OCI-LY3 (cell line): ENCODE measurements around the gene MAPT.
"Not testable (repeated sequence)": the region's sequence is repeated elsewhere in the genome, so short reads cannot be mapped to it uniquely, and the experiment has no call there.

Source experiments
- H2AFZ ChIP-seq: fragments of 200-600, 300-600 bp; shearing (Covaris generic); 2 replicates; pipeline ENCODE4 v1.6.0; 2014; ENCODE audit warnings: antibody characterized with exemption, low read depth, low read length
- H3K27ac ChIP-seq: fragments of 200-600, 300-600 bp; sonication (generic); 2 replicates; pipeline ENCODE4 v1.5.1; 2014; ENCODE audit warnings: mild to moderate bottlenecking, low read length, moderate library complexity, mixed read lengths
- H3K27me3 ChIP-seq: fragments of 200-600, 300-600 bp; sonication (generic); 2 replicates; pipeline ENCODE4 v1.6.1; 2014; ENCODE audit warnings: low read depth, low read length, mixed read lengths
- H3K36me3 ChIP-seq: fragments of 200-600, 300-600 bp; sonication (generic); replicated peaks from 2 replicates; pipeline ENCODE3; 2014; ENCODE audit warnings: low read depth, low read length, mixed read lengths
- H3K4me1 ChIP-seq: fragments of 300-600, 200-600 bp; sonication (generic); 2 replicates; pipeline ENCODE4 v1.6.1; 2014; ENCODE audit warnings: low read length, mixed read lengths
- H3K4me2 ChIP-seq: fragments of 200-600, 300-600 bp; sonication (generic); 2 replicates; pipeline ENCODE4 v1.6.1; 2014; ENCODE audit warnings: low read length, mixed read lengths
- H3K4me3 ChIP-seq: fragments of 300-600, 200-600 bp; sonication (generic); 2 replicates; pipeline ENCODE4 v1.5.1; 2014; ENCODE audit warnings: antibody characterized with exemption, mild to moderate bottlenecking, low read length, moderate library complexity
- H3K79me2 ChIP-seq: fragments of 300-600, 200-600 bp; shearing (Covaris generic); 2 replicates; pipeline ENCODE4 v1.6.1; 2014; ENCODE audit warnings: mild to moderate bottlenecking, low read length, mixed read lengths
- H3K9ac ChIP-seq: fragments of 300-600, 200-600 bp; shearing (Covaris generic); 2 replicates; pipeline ENCODE4 v1.6.0; 2014; ENCODE audit warnings: mild to moderate bottlenecking, low read length, moderate library complexity
- H3K9me3 ChIP-seq: fragments of 200-600, 300-600 bp; shearing (Covaris generic); 2 replicates; pipeline ENCODE4 v1.6.1; 2014; ENCODE audit warnings: low read length, mixed read lengths; ENCODE audit not compliant: insufficient read depth
- H4K20me1 ChIP-seq: fragments of 200-600, 300-600 bp; sonication (generic); 2 replicates; pipeline ENCODE4 v1.6.1; 2016; ENCODE audit warnings: low read length, mixed read lengths; ENCODE audit not compliant: insufficient read depth
- EZH2phosphoT487 ChIP-seq: fragments of 200-600 bp; shearing (Covaris generic); IDR thresholded peaks from 2 replicates; pipeline ENCODE4 v1.6.1; 2018; ENCODE audit warnings: antibody characterized with exemption, mixed run types, low read depth
- TF ChIP-seq, protein P1 (sequence below): fragments of 200-600, 300-600 bp; sonication (generic); IDR thresholded peaks from 2 replicates; pipeline ENCODE4 v1.5.1; 2014; ENCODE audit warnings: antibody characterized with exemption, low read length, low read depth

The MAPT gene

GRCh38 chr17:46012506-46013079 lies 118.2 kb downstream of the MAPT start:
- no peaks in the 10 kb centered on the region for H3K9me3 ChIP-seq
- no peaks in the 10 kb centered on the region for H3K79me2 ChIP-seq
- H3K36me3 ChIP-seq, result no peaks in the 10 kb centered on the region
- peaks cover 20% of the 10 kb centered on the region for H3K27me3 ChIP-seq
- H3K4me2 ChIP-seq, result no peak overlapping the region
- H3K4me1 ChIP-seq, result no peaks in the 10 kb centered on the region
- TF ChIP-seq EZH2phosphoT487, result no peak
- TF ChIP-seq, protein P1, sequence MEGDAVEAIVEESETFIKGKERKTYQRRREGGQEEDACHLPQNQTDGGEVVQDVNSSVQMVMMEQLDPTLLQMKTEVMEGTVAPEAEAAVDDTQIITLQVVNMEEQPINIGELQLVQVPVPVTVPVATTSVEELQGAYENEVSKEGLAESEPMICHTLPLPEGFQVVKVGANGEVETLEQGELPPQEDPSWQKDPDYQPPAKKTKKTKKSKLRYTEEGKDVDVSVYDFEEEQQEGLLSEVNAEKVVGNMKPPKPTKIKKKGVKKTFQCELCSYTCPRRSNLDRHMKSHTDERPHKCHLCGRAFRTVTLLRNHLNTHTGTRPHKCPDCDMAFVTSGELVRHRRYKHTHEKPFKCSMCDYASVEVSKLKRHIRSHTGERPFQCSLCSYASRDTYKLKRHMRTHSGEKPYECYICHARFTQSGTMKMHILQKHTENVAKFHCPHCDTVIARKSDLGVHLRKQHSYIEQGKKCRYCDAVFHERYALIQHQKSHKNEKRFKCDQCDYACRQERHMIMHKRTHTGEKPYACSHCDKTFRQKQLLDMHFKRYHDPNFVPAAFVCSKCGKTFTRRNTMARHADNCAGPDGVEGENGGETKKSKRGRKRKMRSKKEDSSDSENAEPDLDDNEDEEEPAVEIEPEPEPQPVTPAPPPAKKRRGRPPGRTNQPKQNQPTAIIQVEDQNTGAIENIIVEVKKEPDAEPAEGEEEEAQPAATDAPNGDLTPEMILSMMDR, result no peak
- H2AFZ ChIP-seq, result no peak overlapping the region
- H3K4me3 ChIP-seq, result no peak overlapping the region
- H3K27ac ChIP-seq, result no peak overlapping the region
- H4K20me1 ChIP-seq, result no peaks in the 10 kb centered on the region
- no peak overlapping the region for H3K9ac ChIP-seq

DNA sequence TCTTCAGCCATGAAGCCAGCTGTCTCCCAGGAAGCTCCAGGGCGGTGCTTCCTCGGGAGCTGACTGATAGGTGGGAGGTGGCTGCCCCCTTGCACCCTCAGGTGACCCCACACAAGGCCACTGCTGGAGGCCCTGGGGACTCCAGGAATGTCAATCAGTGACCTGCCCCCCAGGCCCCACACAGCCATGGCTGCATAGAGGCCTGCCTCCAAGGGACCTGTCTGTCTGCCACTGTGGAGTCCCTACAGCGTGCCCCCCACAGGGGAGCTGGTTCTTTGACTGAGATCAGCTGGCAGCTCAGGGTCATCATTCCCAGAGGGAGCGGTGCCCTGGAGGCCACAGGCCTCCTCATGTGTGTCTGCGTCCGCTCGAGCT lies 118.8 kb downstream of the MAPT start:
- H3K36me3 ChIP-seq, result no peaks in the 10 kb centered on the region
- no peak overlapping the region for H2AFZ ChIP-seq
- peaks cover 16% of the 10 kb centered on the region for H3K27me3 ChIP-seq
- H3K9ac ChIP-seq, result no peak overlapping the region
- TF ChIP-seq EZH2phosphoT487, result no peak
- TF ChIP-seq, protein P1, result no peak
- no peak overlapping the region for H3K27ac ChIP-seq
- H4K20me1 ChIP-seq, result no peaks in the 10 kb centered on the region
- H3K4me3 ChIP-seq, result no peak overlapping the region
- no peak overlapping the region for H3K4me2 ChIP-seq
- no peaks in the 10 kb centered on the region for H3K79me2 ChIP-seq
- no peaks in the 10 kb centered on the region for H3K4me1 ChIP-seq
- H3K9me3 ChIP-seq, result no peaks in the 10 kb centered on the region

- no peaks in the 10 kb centered on the region for H3K36me3 ChIP-seq
- H3K4me3 ChIP-seq, result no peak overlapping the region
- no peaks in the 10 kb centered on the region for H4K20me1 ChIP-seq
Measured at GRCh38 chr17:46013502-46014165, 119.3 kb downstream of the MAPT start.

GRCh38 chr17:46019408-46019925 lies 125.1 kb downstream of the MAPT start:
- H3K36me3 ChIP-seq, H3K4me3 ChIP-seq, H3K4me2 ChIP-seq, H3K9me3 ChIP-seq, H3K79me2 ChIP-seq, H3K27me3 ChIP-seq, H3K4me1 ChIP-seq, H2AFZ ChIP-seq, H3K9ac ChIP-seq, H4K20me1 ChIP-seq, H3K27ac ChIP-seq: not testable (repeated sequence)

More at GRCh38 chr17:46013502-46014165, 119.3 kb downstream of the MAPT start:
- TF ChIP-seq, protein P1, result no peak
- no peak for TF ChIP-seq EZH2phosphoT487
- H2AFZ ChIP-seq, result no peak overlapping the region
- H3K27me3 ChIP-seq, result peaks cover 13% of the 10 kb centered on the region
- no peak overlapping the region for H3K27ac ChIP-seq
- H3K79me2 ChIP-seq, result no peaks in the 10 kb centered on the region
- no peak overlapping the region for H3K9ac ChIP-seq
- no peaks in the 10 kb centered on the region for H3K4me1 ChIP-seq
- H3K9me3 ChIP-seq, result no peaks in the 10 kb centered on the region
- no peak overlapping the region for H3K4me2 ChIP-seq
